LHCN-M2 (cell line): ENCODE measurements around the gene PUM2. TPM values are rescaled to one million over a fixed set of nuclear protein-coding genes. Genes with fewer than 3 reads are reported as not detected.
A peak's percentile ranks its signal among the peaks of the same experiment; 100 is the strongest.

ENCODE experiments used
- DNase-seq: peaks from one replicate; pipeline ENCODE4 v3.0.0-alpha.2; 2012; ENCODE audit warnings: low read depth
- total RNA-seq: library from RNA; depleted of rRNA; stranded (reverse); fragments of >200 nt; gene quantifications from 2 replicates; pipeline ENCODE4 v1.2.3, GENCODE V29; 2014

The PUM2 gene
- total RNA-seq, 1 experiment from 2014 or later = 27.4 TPM

DNA sequence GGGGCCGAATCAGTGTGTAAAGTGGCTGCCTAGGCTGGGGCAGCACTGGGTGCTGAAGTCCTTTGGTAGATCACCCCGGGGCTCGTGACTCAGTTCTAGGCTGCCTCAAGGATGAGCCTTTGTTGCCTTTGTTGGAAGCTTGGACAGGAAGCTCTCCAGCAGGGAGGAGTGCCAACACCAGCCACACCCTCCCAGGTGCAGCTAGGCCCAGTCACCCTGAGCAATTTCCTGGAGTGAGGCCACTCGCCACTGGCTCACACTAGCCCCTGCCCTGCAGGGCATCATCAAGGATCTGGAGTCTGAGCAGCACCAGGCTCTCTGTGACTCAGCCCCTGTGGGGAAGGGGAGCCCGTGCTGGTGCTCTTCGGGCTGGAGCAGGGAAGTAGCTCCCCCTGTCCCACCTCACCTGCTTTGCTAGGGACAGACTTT is 119.0 kb downstream of the PUM2 start:
- peak; percentile 69 for DNase-seq

DNA sequence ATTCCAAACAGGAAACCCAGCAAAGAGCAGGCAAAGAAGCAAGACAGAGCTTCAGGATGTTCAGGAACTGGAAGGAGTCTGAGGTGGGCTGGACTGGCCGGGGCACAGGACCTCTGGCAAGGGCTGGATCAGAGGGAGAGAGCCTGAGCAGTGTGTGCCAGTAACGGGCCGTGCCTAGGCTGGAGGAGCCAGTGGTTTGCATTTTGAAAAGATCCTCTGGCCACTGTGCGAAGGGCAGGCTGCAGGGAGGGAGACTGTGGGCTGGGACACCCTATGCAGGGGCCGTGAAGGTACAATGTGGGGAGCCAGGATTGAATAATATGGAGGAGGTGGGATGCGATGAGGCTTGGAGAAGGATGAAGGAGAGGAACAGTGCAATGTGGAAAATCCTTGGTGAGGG is 119.5 kb downstream of the PUM2 start:
- no peak for DNase-seq

DNA sequence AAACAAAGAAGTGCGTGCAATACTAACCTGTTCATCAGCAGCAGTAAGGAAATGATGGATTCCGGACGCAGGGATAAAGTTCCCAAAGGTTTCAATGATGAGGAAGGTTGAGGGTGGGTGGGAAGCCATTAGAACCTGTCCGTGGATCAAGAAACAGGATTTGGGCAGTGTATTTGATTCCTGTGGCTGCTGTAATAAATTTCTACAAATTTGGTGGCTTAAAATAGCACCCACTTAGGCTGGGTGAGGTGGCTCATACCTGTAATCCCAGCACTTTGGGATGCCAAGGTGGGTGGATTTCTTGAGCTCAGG is 120.6 kb downstream of the PUM2 start:
- no peak for DNase-seq

DNA sequence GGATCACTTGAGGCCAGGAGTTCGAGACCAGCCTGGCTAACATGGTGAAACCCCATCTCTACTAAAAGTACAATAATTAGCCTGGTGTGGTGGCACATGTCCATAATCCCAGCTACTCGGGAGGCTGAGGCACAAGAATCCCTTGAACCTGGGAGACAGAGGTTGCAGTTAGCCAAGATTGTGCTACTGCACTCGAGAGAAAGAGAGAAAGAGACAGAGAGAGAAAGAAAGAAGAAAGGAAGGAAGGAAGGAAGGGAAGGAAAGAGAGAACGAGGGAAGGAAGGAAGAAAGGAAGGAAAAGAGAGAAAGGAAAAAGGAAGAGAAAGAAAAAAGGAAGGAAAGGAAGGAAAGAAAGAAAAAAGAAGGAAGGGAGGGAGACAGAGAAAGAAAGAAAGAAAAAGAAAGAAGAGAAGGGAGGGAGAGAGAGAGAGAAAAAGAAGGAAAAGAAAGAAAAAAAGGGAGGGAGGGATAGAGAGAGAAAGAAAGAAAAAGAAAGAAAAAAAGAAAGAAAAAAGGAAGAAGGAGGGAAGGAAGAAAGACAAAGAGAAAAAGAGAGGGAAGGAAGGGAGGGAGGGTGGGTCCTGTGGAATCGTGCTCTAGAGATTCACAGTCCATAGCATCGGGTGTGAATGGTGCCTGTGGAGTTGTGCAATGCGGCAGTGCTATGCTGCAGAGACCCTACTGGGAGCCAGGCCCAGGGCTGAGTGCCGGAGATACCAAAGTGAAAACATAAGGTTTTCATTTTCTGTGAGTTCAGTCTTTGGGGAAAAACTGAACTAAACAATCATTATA is 121.1 kb downstream of the PUM2 start:
- no peak for DNase-seq

DNA sequence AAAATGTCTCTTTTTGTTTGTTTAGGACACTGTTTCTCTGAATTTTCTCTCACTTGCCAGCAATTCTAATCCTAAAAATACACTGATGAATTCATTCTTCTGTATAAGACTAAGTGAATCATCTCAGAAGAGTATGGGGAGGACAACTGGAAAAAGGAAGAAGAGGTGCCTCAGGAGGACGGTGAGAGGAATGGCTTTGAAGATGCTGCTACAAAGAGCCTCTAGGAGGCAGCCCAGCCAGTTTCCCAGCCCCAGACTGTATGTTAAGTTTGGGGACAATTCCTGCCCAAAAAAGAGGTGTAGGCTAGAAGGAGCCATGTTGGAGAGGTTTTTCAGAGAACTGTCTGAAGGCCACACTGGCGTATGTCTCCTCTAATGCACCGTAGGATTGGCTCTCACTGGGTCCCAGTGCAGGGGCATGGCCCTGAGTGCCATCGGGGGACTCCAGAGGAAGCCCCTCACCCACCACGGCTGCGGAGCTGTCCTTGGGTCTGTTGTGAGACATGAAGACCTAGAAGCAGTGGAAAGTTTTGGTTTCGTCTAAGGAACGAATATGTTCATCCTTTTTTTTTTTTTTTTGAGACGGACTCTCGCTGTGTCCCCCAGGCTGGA is 122.6 kb downstream of the PUM2 start:
- no peak for DNase-seq

DNA sequence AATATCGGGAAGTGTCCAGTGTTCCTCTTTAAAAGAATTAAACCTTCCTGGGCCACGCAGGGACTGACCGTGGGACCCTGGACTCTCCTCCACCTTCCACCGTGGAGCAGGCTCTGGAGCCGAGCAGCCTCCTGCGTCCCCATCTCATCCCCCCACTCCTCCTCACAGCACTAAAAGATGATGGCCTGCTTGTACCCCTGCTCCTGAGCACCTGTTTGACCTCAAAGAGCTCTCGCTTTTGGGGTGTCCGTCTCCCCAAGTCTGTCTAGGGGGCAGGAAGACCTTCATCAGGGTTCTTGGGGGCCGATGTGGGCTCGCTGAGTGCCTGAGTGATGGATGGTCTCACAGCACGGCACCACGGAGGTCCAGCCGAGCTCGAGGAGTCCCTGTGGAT is 124.5 kb downstream of the PUM2 start:
- no peak for DNase-seq

DNA sequence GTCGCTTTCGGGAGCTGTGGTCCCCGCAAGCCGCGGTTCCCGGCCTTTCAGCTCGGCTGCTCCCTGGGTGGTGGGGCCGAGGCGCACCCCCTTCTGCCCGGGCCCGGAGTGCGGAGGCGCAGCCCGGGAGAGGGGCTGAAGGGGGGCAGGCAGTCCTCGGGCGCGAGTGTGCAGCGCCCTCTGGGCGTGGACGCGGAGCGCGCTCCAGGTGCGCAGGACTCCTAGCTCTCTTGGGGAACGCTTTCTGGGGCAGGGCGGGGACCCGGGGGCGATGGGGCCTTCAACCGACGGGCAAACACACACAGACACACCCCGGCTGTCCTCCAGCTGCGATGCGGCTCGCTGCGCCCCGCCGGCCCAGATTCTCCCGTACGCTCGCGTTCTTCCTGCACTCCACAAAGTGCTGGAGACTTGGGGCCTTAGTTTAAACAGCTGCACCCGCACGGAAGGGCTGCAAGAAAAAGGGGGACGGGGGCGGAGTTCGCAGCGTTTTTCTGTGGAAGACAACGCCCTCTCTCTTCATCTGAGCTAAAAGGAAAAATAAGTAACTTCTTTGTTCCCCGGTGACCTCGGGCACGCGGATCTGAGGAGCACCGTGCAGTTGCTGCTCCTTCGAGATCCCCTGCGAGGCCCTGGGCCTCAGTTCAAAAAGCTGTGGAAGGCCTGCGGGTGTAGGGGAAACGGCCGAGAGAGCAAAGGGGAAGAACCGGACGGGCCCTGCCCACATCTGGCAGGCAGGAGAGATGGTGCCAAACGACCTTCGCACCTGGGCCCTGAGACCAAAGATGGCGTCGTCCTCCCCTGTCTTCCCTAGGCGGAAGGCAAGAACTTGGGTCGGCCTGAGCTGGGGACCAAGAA is 125.1 kb downstream of the PUM2 start:
- DNase-seq = peak; percentile 59

DNA sequence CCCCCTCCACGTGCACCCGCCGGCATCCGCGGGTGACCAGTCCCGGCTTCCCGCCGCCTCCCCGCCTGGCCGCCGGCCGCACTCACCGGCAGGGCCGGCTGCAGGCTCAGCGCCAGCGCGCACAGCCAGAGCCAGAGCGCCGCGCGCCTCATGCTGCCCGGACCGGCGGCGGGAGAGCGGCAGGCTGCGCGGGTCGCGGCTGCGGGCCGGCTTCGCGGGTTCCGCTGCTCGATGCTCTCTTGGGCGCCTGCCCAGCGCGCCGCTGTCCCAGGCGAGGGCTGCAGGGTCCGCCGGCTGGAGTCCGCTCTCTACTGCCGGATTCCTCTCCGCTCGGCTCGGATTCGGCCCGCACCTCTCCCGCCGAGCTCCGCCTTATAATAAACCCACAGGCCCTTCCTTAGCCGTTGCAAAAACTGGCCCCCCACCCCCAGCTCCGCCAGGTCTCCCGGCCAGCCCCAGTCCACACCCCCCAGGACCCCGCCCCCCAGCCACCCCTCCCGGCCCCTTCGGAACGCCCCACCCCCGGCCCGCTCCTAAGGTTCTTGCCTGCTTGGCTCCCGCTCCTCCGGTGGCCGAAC is 125.8 kb downstream of the PUM2 start, which contains the start of gene SDC1:
Gene SDC1 (minus strand): TSS at position 415 of the 578 bp plus-strand sequence. CDS start 263 bp downstream, at position 152.
- peak; percentile 37 for DNase-seq

DNA sequence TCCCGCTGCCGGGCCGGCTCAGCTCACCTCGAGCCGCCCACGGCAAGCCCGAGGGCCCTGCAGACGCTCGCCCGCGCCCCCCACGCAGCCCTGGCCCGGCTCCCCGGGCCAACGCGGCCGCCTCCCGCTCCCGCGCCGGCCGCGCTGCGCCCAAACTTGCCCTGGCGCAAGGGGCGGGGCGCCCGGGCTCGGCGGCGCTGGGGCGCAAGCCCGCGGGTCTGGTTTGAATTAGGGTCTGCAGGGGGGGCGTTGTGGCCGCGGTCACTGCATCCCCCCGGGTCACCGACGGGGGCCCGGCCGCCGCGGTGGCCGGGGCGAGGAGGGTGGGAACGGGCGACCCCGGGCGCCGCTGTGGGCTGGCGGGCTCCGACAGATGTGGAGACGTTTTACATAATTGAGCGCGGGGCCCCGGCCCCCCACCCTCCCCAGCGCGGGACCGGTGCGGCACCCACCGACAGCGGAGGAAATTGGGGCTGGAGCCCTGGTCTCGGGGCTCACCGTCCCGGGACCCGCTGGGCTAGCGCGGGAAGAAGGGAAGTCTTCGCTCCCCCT is 126.4 kb downstream of the PUM2 start:
- no peak for DNase-seq

DNA sequence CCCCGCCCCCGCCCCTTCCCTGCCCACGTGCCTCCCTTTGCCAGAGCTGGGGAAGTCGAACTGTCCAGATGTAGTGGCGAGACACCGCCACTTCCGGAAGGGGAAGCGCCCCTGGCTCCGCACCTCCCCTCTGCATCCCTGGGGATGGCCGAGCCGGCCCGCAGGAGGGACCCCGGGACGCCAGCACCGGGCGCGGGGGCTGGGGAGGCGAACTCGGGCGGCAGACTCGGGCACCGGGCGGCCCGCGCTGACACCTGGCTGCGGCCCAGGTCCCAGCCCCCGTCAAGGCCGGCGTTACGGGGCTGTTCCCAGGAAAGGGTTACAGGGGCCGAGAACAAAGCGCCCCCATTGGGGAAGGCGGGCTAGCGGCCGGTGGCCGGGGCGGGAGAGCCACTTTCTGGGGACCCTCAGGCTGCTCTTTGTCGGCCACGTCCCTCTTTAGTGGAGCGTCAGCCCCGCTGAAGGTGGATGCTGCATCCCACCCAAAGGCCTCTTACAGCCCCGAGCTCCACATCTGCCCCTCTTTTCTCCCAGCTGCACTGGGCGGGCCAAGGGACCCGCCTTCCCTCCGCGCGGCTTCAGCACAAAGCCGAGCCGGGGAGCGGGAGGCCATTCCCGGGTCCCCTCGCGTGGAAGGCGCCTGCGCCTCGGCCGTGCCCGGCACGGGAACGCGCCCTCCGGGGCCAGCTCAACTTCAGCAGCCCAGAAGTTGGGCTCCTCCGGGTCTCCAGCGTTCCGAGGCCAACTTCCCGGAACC is 127.1 kb downstream of the PUM2 start:
- DNase-seq = peak; percentile 49

DNA sequence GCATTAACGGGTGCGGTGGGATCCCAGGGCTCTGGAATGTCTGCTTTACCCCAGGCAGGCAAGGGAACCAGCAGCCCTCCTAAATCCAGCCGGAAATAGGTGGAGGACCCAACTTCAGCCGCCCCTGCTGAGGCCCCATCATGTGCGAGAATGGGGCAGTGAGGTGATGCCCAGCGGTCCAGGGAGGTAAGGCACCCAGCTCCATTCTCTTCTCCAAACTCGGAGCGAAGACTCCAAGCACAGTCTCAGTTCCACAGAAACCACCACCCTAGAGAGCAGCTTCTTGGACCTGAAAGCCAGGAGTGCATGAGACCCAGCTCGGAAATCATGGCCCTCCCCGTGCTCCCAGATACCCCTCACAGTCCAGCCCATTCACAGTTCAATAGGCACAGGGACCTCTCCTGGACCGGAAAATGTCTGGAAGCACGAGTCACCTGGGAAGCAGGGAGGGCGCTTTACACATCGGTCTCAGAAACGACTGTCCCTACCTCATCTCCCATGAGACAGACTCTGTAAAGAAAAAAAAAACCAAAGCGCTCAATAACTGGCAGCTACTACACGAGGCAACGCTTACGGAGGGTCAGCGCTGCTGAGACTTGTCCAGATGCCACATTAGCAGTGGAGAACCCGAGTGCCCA is 127.8 kb downstream of the PUM2 start:
- DNase-seq = no peak

DNA sequence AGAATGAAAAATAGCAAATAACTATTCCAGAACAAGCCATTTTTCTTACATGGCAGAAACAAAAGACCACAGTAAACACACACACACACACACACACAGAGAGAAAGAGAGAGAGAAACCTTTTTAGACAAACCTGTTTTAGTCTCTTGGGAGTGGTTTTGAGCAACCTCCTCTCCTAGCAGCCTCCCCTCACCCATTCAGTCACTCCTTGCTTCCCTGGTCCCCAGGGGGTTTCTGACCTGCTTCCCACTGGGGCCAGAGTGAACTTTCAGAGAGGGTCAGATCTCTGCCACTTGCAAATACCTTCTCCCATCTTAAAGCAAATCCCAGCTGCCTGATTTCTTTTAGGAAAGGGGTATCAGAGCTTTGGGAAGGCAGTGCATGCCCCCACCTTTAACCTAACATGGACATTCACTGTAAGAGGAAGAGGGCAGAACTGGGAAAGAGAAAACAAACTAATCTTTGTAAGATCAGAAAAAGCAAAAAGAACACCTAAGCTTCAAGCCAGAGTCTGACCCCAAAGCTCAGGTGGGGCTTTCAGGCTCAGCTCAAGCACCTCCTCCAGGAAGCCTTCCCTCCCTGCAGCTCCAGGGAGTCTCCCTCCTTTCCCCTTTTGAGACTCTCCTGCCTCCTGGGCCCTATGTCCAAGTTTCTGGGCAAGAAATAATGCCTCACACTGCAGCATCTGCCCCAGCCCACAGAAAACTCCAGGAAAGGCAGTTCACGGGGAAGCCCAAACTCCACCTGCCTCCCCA is 128.5 kb downstream of the PUM2 start:
- DNase-seq = no peak

DNA sequence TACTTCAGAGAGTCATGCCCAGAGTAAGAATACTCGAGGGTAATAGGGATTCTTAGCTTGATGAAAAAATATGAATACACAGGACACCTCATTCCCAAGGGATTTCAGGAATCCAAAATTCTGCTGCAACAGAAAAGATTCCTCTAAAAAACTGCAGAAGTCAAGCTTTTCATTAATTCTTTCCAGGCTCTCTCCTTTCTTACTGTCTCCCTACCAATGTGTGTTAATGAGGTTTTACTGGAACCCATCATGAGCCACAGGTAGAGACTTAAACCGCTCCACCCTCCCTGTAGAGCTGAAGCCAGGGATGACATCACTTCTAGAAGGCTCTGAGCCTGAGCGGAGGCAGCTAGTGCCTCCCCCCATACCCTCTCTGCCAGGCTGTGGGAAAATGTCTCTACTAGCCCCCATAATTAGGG is 129.1 kb downstream of the PUM2 start:
- peak; percentile 31 for DNase-seq

DNA sequence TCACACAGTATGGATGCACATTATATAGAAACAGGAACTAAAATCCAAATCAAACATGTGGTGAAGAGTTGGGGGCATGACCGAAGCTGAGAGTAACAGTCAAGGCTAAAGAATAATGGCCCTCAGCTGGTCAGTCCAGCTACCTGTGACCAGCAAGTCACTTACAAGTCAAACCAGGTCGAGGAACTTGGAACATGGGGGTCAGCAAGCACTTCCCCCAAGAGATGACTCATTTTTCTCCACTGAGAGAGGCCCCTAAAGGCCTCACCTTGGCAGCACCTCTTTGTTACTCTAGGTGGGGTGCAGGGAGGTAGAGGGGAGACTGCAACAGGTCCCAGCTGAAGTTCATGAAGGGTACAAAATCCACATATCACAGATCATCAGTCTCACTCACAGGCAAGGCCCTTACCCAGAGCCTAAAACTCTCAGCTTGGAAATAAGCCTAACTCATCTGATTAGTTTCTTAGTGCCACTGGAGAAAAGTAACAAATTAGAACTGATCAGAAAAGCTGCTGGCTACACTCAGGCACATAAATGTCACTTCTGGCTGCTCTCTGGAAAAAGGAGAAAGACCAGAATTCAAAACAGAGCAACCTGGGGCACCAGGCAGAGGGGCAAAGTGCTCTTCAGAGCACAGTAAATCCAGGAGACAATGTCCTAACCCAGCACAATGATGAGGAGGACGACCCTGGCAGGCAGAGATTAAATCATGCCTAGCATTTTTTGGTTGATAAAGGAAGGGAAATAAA is 129.7 kb downstream of the PUM2 start:
- no peak for DNase-seq

DNA sequence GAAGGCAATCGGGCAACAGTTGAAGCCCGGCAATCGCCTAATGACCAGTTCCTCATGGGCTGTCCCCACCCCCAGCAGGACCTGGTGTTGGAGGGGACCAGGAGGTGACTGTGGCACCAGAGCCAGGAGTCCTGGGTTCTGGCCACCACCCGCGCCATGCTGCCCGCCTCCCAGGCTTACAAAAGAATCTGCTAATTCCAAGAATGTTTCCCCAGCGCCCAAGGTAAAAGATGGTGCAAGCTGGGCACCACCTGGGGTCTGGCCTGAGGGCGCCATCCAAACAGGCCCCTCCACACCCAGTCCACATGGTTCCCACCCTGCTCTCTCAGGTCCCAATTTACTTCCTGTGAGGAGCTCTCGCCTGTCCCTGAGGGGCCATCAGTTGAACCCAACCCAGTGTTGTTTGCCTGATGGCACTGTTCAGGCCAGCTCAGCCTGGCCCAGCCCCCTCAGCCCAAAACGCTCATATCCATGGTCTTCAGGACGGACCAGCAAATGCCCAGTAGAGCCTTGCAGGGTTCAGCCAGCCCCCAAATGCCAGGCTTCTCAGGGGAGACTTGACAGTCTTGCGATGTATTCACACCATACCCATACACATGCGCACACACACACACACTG is 130.8 kb downstream of the PUM2 start:
- no peak for DNase-seq

DNA sequence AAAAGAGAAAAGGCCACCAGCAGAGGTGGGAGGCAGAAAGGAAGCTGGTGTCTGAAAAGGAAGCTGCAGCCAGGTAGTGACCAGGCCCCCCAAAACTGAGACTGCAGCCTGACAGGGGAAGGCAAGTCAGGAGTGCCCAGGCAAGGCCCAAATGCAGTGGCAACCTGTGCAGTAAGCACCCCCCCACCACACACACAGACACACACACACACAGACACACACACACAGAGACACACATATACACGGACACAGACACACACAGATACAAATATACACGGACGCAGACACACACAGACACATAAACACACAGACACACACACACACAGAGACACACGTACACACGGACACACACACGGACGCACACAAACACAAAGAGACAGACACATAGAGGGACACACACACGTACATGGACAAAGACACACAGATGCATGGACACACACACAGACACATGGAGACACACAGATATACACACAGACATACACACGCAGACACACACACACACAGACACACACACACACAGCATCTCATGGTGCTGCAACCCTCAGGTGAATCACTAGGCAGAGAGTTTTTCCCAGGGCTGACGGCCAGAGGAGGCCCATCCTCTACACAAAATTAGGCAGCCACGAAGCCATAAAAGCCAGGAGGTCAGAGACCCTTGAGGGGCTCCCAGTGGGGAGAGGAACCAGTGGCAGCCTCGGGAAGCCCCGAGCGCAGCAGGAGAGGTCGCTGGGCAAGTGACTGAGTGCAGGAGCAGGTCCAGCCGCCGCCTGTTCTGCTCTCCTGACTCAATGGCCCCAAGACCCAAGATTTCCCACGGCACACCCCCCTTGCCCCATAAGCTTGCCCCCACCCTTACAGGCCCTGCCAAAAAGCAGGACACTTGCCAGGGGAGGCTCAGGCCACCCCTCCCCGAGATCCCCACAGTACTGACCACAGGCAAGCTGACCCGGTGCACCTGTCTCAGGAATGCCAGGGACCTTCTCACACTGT is 132.0 kb downstream of the PUM2 start:
- DNase-seq = no peak
